H9 (cell line): ENCODE results near the gene GNE. TPM values are rescaled to one million over a fixed set of nuclear protein-coding genes. Genes with fewer than 3 reads are reported as not detected.

Experiments
- DNase-seq: peaks from one replicate; pipeline ENCODE4 v3.0.0-alpha.2; 2017
- H2AFZ ChIP-seq: one replicate; pipeline ENCODE4 v1.6.1; 2013; ENCODE audit warnings: mild to moderate bottlenecking, low read length, control low read depth, moderate library complexity
- H2AK5ac ChIP-seq: 2 replicates; pipeline ENCODE4 v1.6.1; 2013; ENCODE audit warnings: low read length, control low read depth, mixed read lengths; ENCODE audit not compliant: insufficient read length
- H2BK120ac ChIP-seq: one replicate; pipeline ENCODE4 v1.6.1; 2013; ENCODE audit warnings: low read depth, mild to moderate bottlenecking, low read length, control low read depth, inconsistent platforms; ENCODE audit not compliant: poor library complexity, severe bottlenecking
- H2BK12ac ChIP-seq: 2 replicates; pipeline ENCODE4 v1.6.1; 2013; ENCODE audit warnings: low read length, control low read depth, mixed read lengths, low read depth; ENCODE audit not compliant: insufficient read length
- H2BK15ac ChIP-seq: 2 replicates; pipeline ENCODE4 v1.6.1; 2013; ENCODE audit warnings: low read depth, low read length, control low read depth
- H2BK20ac ChIP-seq: one replicate; pipeline ENCODE4 v1.6.1; 2013; ENCODE audit warnings: low read depth, mild to moderate bottlenecking, low read length, control low read depth, inconsistent platforms; ENCODE audit not compliant: poor library complexity, severe bottlenecking
- H2BK5ac ChIP-seq: 2 replicates; pipeline ENCODE4 v1.6.1; 2013; ENCODE audit warnings: low read length, control low read depth, mixed read lengths; ENCODE audit not compliant: insufficient read length
- H3K14ac ChIP-seq: 2 replicates; pipeline ENCODE4 v1.6.1; 2013; ENCODE audit warnings: low read length, control low read depth; ENCODE audit not compliant: insufficient read depth
- H3K18ac ChIP-seq: 2 replicates; pipeline ENCODE4 v1.6.1; 2013; ENCODE audit warnings: low read depth, mild to moderate bottlenecking, mixed read lengths, low read length, control low read depth; ENCODE audit not compliant: insufficient read length
- H3K23ac ChIP-seq: 2 replicates; pipeline ENCODE4 v1.6.1; 2013; ENCODE audit warnings: low read length, control low read depth, mixed read lengths, low read depth; ENCODE audit not compliant: insufficient read length
- H3K23me2 ChIP-seq: 2 replicates; pipeline ENCODE4 v1.6.1; 2013; ENCODE audit warnings: low read depth, mild to moderate bottlenecking, mixed read lengths, low read length, control low read depth; ENCODE audit not compliant: insufficient read length, poor library complexity, severe bottlenecking
- H3K27ac ChIP-seq: 2 replicates; pipeline ENCODE4 v1.5.1; 2013; ENCODE audit warnings: low read length, control low read depth, mixed read lengths, low read depth; ENCODE audit not compliant: insufficient read length
- H3K27me3 ChIP-seq: 2 replicates; pipeline ENCODE4 v1.6.1; 2013; ENCODE audit warnings: low read length, control low read depth, inconsistent platforms; ENCODE audit not compliant: insufficient read depth
- H3K4ac ChIP-seq: 2 replicates; pipeline ENCODE4 v1.6.1; 2013; ENCODE audit warnings: low read depth, mild to moderate bottlenecking, control low read depth, inconsistent platforms, low read length, moderate library complexity
- H3K4me1 ChIP-seq: 2 replicates; pipeline ENCODE4 v1.6.1; 2013; ENCODE audit warnings: low read length, control low read depth, inconsistent platforms; ENCODE audit not compliant: insufficient read depth
- H3K4me2 ChIP-seq: 2 replicates; pipeline ENCODE4 v1.6.1; 2013; ENCODE audit warnings: low read length, control low read depth, mixed read lengths; ENCODE audit not compliant: insufficient read length, insufficient read depth
- H3K56ac ChIP-seq: 2 replicates; pipeline ENCODE4 v1.6.1; 2013; ENCODE audit warnings: low read depth, mild to moderate bottlenecking, mixed read lengths, low read length, control low read depth; ENCODE audit not compliant: insufficient read length
- H3K79me1 ChIP-seq: 2 replicates; pipeline ENCODE4 v1.6.1; 2013; ENCODE audit warnings: low read depth, mild to moderate bottlenecking, moderate library complexity, low read length, control low read depth, inconsistent platforms; ENCODE audit not compliant: insufficient read depth, poor library complexity, severe bottlenecking
- H3K79me2 ChIP-seq: 2 replicates; pipeline ENCODE4 v1.6.1; 2013; ENCODE audit warnings: low read length, control low read depth, inconsistent platforms; ENCODE audit not compliant: insufficient read depth
- H3K9ac ChIP-seq: 2 replicates; pipeline ENCODE4 v1.6.1; 2013; ENCODE audit warnings: low read length, control low read depth, mixed read lengths; ENCODE audit not compliant: insufficient read length; ENCODE audit errors: extremely low read depth
- H3K9me3 ChIP-seq: one replicate; pipeline ENCODE4 v1.6.1; 2013; ENCODE audit warnings: low read depth, low read length, inconsistent platforms; ENCODE audit not compliant: control insufficient read depth
- H3T11ph ChIP-seq: one replicate; pipeline ENCODE4 v1.6.1; 2013; ENCODE audit warnings: mild to moderate bottlenecking, low read length, control low read depth, inconsistent platforms
- H4K20me1 ChIP-seq: one replicate; pipeline ENCODE4 v1.6.1; 2013; ENCODE audit not compliant: control insufficient read depth, insufficient read length, insufficient read depth
- H4K5ac ChIP-seq: 2 replicates; pipeline ENCODE4 v1.6.1; 2013; ENCODE audit warnings: low read depth, mild to moderate bottlenecking, mixed read lengths, low read length, control low read depth; ENCODE audit not compliant: insufficient read length
- H4K8ac ChIP-seq: replicated peaks from 2 replicates; pipeline ENCODE4 v1.6.1; 2013; ENCODE audit warnings: low read length, control low read depth, mixed read lengths, low read depth; ENCODE audit not compliant: insufficient read length
- H4K91ac ChIP-seq: 2 replicates; pipeline ENCODE4 v1.6.1; 2013; ENCODE audit warnings: low read depth, mild to moderate bottlenecking, moderate library complexity, mixed read lengths, low read length, control low read depth; ENCODE audit not compliant: insufficient read length
- H3K27ac Mint-ChIP-seq, 3 experiments: 2 replicates in 2 of 3; 3 replicates in 1 of 3; pipeline ENCODE4 v1.8.0; 2020 to 2021; ENCODE audit warnings: mixed read lengths in 3 of 3, mild to moderate bottlenecking in 1 of 3, moderate library complexity in 1 of 3
- H3K27me3 Mint-ChIP-seq: 2 replicates; pipeline ENCODE4 v1.8.0; 2021; ENCODE audit warnings: low read depth, mild to moderate bottlenecking, moderate library complexity, mixed read lengths
- H3K36me3 Mint-ChIP-seq, 3 experiments: 2 replicates in 2 of 3; 3 replicates in 1 of 3; pipeline ENCODE4 v1.8.0; 2020 to 2021; ENCODE audit warnings: low read depth in 3 of 3, mixed read lengths in 3 of 3; ENCODE audit not compliant: insufficient read depth in 1 of 3
- H3K4me1 Mint-ChIP-seq, 2 experiments: 2 replicates each; pipeline ENCODE4 v1.8.0; 2020; ENCODE audit warnings: mixed read lengths in 2 of 2
- H3K4me3 Mint-ChIP-seq, 2 experiments: 2 replicates in 1 of 2; 3 replicates in 1 of 2; pipeline ENCODE4 v1.8.0; 2020 to 2021; ENCODE audit warnings: mild to moderate bottlenecking in 2 of 2, mixed read lengths in 2 of 2, moderate library complexity in 1 of 2
- H3K9me3 Mint-ChIP-seq, 2 experiments: 2 replicates in 1 of 2; 3 replicates in 1 of 2; pipeline ENCODE4 v1.8.0; 2020; ENCODE audit warnings: mild to moderate bottlenecking in 2 of 2, mixed read lengths in 2 of 2, moderate library complexity in 1 of 2
- CTCF ChIP-seq: fragments of 200-600 bp; sonication (generic); conservative IDR thresholded peaks from 3 replicates; pipeline ENCODE4 v1.8.0; 2021; ENCODE audit warnings: antibody characterized with exemption, mild to moderate bottlenecking
- WGBS: extraction: QIAGEN DNeasy Blood & Tissue Kit; methylation state at CpG from one replicate; pipeline ENCODE4 v1.1.7; 2013; ENCODE audit warnings: missing lambda C conversion rate, low lambda C conversion rate, mixed read lengths; ENCODE audit not compliant: insufficient read length; ENCODE audit errors: extremely low coverage; 5-methylcytosine and 5-hydroxymethylcytosine counted together
- total RNA-seq: library from RNA; stranded (reverse); gene quantifications from 2 replicates; pipeline ENCODE4 v1.2.1, GENCODE V29; 2021

Gene GNE
- total RNA-seq, 1 experiment from 2014 or later, result 6.3 TPM

GRCh38 chr9:36282275-36282674 is 24.0 kb upstream of the GNE start:
- Histone ChIP-seq H3K9ac (no peak overlapping the region), H2BK5ac (no peak overlapping the region), H3K27me3 (no peaks in the 10 kb centered on the region), H3K4ac (no peak overlapping the region), H3K56ac (no peak overlapping the region), H4K91ac (no peak overlapping the region), H2AK5ac (no peak overlapping the region), H3K23me2 (no peaks in the 10 kb centered on the region), H3K14ac (no peak overlapping the region), H3T11ph (no peak overlapping the region), H4K5ac (no peak overlapping the region), H2BK15ac (no peak overlapping the region), H3K4me2 (no peak overlapping the region), H2AFZ (no peak overlapping the region), H2BK12ac (no peak overlapping the region), H3K79me2 (no peaks in the 10 kb centered on the region), H3K23ac (no peak overlapping the region), H4K20me1 (no peaks in the 10 kb centered on the region), H2BK20ac (no peak overlapping the region), H2BK120ac (no peak overlapping the region), H3K4me1 (no peaks in the 10 kb centered on the region), H3K9me3 (no peaks in the 10 kb centered on the region), H3K18ac (no peak overlapping the region), H4K8ac (no peak overlapping the region), H3K79me1 (no peaks in the 10 kb centered on the region), H3K27ac (no peak overlapping the region)
- H3K4me1 Mint-ChIP-seq, result no peaks in the 10 kb centered on the region
- DNase-seq, result no peak
- no peak overlapping the region for H3K4me3 Mint-ChIP-seq
- H3K36me3 Mint-ChIP-seq, result no peaks in the 10 kb centered on the region
- no peak overlapping the region for H3K27ac Mint-ChIP-seq
- no CpG with 5 or more reads among the region's 7 CpGs for WGBS
- TF ChIP-seq CTCF, result no peak
- no peaks in the 10 kb centered on the region for H3K9me3 Mint-ChIP-seq
- H3K27me3 Mint-ChIP-seq, result no peaks in the 10 kb centered on the region
